GM18502 (cell line): ENCODE data around the gene GMPPB.
"Not testable (repeated sequence)": the region's sequence is repeated elsewhere in the genome, so short reads cannot be mapped to it uniquely, and the experiment has no call there.

Experiments used
- ATAC-seq: cut with Tn5 transposase; IDR thresholded peaks from one replicate; pipeline ENCODE4 v1.9.1; 2021; ENCODE audit warnings: mild to moderate bottlenecking; ENCODE audit not compliant: unreplicated experiment, poor library complexity

Gene GMPPB

DNA sequence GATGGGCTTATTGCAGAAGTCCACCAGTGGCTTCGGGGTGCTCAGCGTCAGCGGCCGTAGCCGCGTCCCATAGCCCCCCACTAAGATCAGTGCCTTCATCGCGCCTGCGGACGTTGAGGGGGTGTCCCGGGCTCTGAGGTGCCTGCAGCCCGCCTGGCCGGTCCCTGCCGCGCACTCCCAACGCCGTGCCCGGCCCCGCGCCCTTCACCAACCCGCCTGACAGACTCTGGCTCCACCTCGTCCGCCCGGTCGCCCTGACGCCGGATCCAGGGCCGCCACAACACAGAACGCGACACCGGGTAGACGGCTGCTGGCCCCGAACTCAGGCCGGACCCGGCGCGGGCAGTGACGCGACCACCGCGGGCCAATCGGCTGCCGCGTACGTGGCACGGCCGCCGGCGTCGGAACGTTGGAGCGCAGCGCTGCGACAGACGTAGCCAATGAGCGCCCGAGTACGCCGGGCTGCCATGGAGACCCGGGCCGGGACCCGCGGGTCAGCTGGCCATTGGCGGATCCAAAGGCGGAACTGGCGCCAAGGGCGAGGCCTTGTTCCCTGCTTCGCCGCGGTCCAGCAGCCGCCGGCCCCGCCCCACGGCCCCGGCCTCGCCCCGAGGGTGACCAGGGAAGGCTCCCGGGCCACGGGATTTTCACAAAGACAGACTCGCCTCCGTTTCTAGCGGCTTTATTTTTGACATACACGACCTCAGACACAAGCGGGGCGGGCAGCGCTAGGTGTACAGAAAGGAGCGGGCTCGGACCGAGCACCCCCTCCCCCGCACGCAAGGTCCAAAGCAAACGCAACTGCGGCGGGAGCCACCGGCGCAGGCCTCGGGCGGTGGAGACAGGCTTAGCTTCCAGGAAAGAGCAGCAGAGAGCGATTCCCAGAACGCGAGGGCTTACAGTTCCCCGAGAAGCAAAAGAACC is at the start of gene GMPPB:
GMPPB (minus strand) TSS at position 324 of the 924 bp plus-strand sequence; CDS start at position 99, 225 bp downstream.
- ATAC-seq, result peak; percentile 80

GRCh38 chr3:49772703-49773102 is 49.0 kb upstream of the GMPPB start:
- no peak for ATAC-seq

GRCh38 chr3:49771340-49771938 is 47.7 kb upstream of the GMPPB start:
- no peak for ATAC-seq

- no peak for ATAC-seq
Measured at GRCh38 chr3:49769926-49770325, 46.2 kb upstream of the GMPPB start.

GRCh38 chr3:49769286-49769915 is 45.6 kb upstream of the GMPPB start:
- ATAC-seq, result no peak

GRCh38 chr3:49763981-49764380 is 40.2 kb upstream of the GMPPB start:
- ATAC-seq, result no peak

DNA sequence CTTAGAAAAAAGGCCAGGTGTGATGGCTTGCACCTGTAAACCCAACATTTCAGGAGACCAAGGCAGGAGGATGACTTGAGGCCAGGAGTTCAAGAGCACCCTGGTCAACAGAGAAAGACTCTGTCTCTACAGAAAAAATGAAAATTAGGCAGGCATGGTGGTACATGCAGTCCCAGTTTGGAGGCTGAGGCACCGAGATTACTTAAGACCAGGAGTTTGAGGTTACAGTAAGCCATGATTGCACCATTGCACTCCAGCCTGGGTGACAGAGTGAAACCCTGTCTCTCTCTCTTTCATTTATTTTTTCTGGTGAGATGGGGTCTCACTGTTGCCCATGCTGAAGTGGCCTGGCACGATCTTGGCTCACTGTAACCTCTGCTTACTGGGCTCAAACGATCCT is 37.9 kb upstream of the GMPPB start:
- no peak for ATAC-seq

DNA sequence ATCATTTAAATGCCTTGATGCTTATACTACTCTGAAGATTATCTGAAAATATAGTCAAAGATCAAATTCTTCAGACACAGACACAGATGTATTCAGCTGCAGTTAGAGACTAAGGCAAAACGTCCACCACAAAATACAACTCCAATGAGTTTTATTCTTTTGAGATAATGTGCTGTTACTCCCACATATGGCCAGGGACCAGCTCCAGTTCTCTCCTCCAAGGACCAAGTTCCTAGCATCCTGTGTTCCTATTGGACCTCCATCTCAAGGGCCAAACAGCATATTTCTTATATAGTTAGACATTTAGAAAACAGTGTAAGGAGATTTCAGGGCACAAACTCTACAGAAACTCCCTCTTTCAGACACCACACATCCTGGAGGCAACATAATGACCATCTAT is 35.5 kb upstream of the GMPPB start:
- ATAC-seq, result no peak

DNA sequence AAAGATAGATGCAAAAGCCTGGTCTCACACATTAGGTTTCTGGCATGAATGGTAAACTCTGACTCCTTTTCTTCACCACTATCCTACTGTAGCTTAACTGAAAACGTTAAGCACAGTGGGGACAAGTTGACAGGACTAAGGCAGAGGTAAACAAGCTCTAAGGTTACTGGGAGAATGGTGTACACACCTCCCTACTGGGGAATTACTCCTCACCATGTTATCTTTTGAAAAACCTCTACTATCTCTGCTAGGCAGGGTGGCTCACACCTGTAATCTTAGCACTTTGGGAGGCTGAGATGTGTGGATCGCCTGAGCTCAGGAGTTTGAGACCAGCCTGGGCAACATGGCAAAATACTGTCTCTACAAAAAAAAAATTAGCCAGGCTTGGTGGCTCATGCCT is 33.4 kb upstream of the GMPPB start:
- no peak for ATAC-seq

GRCh38 chr3:49756036-49756435 is 32.3 kb upstream of the GMPPB start:
- ATAC-seq, result no peak

DNA sequence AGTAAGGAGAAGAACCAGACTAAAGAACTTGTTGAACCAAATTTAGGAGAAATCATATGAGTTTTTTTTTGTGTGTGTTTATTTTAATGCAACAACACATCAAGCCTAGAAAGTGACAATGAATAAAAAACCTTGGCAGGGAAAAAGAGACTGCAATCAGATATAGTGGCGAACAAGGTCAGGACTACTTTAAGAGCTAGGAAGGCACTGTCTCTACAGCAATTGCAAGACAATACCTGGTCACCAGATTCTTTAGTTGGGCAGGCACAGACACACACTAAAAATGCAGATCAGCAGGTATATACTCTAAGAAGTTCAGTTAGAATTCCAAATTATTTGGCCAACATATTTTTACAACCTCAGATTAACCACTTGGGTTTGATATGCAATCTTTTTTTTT is 30.8 kb upstream of the GMPPB start:
- ATAC-seq, result no peak

DNA sequence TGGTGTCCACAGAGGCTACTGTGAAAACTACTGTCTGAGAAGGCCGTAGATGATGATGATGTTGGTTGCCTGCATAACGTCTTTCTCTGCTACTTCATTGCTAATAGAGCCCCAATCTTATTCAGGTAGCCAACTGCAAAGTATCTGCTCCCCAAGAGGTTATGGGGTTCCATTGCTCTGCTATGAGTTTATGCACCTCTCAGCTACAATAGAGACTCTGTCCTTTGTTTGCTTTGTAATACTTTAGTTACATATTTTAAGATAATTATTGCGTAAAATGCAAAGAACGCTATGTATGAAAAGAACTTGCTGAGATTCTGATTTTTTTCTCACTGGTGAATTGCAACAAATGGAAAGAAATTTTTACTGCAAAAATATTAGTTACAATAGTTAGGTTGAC is 27.8 kb upstream of the GMPPB start:
- no peak for ATAC-seq

DNA sequence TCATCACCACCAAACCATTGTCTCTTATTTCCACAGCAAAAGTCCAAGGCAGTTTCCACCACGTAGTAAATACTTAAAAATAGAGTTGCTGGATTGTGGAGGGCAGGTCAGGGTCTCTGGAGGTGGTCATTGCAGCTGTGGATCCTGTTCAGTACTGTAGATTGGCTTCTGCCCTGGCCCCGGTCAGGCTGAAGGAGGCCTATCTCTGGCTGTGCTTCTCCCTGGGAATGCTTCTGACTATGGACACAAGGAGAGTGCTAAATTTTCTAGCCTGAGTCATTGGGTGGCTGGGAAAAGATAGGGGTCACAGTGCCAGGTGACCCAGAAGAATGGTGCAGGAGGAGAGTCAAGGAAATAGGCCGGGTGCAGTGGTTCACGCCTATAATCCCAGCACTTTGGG is 26.3 kb upstream of the GMPPB start:
- ATAC-seq, result no peak

- ATAC-seq, result not testable (repeated sequence)
Measured at GRCh38 chr3:49748874-49749273, 25.1 kb upstream of the GMPPB start.

DNA sequence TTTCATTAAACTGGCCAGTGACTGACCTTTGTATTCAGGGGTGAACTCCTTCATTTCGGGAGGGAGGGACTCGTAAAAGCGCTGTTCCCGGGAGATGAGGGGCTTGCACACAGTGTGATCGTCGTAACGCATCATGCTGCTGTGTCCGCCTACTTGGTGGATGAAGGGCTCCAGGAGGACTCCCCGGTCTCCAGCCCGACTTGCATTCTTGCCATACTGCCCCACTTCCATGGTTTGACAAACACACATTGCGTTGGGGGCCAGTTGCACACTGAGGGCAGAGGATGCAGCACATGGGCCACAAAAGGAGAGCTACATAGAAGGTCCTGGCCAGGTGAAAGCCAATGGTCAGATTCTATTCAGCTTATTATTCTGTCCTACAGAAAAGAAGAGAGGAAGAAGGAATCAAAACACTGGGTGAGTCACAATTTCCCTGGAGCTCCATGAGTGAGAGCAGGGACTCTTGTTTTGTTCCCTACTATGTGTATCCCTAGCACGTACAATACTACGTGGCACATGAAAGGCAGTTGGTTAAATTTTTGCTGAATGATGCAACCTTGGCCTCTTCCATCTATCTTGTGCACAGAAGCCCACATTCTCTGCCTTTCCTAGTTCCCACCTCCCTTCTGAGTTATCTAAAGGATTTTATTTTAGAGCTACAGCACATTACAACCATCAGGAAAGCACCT is 24.2 kb upstream of the GMPPB start:
- ATAC-seq, result no peak

GRCh38 chr3:49745986-49746385 is 22.2 kb upstream of the GMPPB start:
- no peak for ATAC-seq

DNA sequence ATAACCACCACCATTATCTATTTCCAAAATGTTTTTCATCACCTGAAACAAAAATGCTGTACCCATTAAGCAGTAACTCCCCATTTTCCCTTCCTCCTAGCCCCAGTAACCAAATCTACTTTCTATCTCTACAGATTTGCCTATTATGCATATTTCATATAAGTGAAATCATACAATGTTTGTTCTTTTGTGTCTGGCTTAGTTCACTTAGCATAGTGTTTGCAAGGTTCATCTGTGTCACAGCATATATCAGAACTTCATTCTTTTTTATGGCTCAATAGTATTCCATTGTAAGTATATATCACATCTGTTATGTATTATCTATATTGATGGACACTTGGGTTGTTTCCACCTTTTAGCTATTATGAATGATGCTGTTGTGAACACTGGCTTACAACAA is 16.7 kb upstream of the GMPPB start:
- ATAC-seq, result no peak

DNA sequence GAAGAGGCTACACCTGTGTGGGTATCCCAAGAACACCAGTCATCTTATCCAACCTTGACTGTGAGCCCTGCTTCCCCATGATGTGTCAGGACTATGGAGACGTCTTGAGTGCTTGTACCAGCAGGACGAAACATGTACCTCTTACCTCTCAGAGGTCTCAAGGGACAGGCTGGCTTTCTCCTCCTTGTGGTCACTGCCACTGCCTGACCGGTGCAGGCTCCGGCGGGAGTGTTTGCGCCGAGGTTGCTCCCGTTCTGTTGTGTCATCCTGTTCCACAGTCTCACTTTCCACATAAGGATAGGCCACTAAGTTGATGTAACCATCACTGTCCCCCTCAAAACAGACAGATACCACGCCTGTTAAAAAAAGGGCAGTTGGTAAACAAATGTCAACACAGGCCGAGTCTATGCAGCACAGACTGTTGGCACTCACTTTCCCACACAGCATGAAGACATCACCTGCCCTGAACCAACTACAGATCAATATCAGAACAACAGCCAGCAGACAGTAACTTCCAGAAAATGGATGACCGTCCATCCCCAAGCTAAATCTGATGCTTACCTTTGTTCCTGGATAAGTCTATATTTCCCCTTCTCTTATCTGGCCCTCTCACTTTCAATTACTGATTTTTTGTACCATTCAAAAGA is 14.4 kb upstream of the GMPPB start:
- no peak for ATAC-seq

DNA sequence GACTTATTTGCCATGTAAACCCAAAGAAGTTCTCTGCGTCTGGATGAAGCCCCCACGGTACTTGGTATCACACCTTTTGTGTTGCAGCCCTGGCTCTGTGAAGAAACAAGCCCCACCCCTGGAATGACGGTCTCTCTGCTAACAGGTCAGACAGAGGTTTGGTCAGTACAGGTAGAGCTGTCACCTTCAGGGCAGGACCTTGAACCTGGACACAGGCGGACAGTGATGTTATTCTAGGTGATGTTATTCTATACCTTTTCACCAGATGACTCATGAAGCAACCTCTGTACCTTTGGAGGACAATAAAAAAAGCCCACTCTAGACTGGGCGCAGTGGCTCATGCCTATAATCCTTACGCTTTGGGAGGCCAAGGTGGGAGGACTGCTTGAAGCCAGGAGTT is 11.0 kb upstream of the GMPPB start:
- ATAC-seq, result no peak

GRCh38 chr3:49733551-49733950 is 9.8 kb upstream of the GMPPB start:
- ATAC-seq, result no peak
